ENCODE results near the gene TPSG1.
A peak's percentile ranks its signal among the peaks of the same experiment; 100 is the strongest.
"Not testable (repeated sequence)": the region's sequence is repeated elsewhere in the genome, so short reads cannot be mapped to it uniquely, and the experiment has no call there.

Gene TPSG1

DNA sequence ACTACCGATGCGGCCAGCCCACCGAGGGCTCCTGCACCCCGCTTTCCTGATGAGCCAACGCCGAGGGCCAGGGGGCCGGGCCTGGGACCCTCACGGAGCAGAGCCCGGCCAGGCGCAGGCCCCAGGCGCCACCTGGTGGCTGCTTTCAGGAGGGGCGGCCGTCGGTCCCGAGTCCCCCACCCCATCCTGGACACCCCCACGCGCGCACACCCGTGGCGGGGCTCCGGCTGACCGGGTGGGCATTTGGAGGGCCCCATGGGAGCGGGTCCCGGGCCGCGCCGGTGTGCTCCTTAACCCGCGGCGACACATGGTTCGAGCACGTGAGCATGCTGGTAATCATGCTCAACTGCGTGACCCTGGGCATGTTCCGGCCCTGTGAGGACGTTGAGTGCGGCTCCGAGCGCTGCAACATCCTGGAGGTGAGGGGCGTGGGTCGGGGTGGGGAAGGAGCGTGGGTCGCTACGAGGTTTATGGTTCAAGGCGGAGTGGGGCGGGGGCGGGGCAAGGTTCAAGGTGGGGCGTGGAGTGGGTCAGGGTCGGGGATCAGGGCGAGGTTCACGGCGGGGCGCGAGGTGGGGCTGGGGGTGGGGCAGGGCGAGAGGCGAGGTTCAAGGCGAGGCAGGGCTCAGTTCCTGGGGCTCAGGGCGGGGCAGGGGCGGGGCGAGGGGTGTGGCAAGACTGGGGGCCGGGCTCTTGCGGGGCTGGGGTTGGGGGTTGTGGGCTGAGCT lies 30.2 kb downstream of the TPSG1 start:
- peak; percentile 73 for DNase-seq

DNA sequence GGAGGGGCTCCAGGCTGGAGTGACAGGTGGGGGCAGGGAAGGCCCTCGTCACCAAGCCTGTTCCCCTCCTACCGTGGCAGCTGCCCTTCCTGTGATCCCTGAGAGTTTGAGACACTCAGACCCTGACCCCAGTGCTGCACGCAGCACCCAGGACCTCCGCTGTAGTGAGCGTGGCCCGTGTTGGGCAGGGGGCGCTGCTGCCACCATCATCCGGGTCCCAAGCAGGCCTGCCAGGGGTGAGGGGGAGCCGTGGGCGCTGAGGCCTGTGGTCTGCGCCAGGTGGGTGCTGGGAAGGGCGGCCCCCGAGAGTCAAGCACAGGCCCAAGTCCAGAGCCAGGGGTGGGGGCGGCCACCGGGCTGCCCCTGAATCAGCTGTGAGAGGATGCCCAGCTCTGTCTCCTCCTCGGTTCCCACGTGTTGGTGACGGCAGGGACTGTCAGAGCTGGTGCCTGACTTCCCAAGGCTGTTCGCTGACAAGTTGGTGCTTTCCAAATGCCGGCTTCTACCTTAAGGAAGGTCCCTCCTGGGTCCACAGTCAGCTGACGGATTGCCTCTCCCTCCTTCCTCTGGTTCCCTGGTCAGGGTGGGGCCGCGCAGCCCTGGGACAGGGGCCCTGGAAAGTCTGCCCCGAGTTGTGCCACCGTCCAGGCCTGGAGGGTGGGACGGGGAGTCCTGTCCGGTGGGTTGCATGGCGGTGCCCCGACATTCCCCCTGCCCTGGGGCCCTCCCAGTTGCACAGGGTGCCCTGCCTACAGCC lies 31.1 kb downstream of the TPSG1 start:
- no peak for DNase-seq

DNA sequence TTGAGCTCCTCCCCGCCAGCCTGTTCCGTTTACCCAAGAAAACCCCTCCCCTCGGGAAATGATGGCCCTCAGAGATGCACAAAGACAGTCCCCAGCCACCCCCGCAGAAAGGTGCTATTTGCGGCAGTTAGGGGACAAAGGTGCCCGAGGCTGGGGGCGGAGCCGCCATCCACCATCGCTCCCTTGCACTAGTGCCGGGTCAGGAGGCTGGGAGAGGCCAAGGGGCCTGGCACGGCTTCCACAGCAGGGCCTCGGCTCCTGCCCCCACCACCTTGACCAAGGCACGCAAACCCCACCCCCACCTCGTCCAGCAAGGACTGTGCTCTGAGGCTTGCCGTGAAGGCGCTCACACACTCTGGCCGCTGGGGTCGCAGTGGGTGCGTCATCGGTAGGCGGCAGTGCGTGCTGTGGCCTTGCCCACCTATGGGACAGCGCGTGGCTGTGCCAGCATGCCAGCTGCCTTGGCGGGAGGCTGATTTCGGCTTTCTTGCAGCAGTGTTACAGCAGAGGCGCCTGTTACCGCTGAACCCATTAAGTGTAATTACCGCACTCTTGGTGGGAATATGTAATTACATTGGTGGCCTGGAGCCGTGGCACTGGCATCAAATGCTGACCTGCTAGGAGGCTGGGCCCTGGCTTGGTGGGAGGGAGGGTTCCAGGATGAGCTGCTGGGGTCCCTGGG lies 31.8 kb downstream of the TPSG1 start:
- no peak for DNase-seq

DNA sequence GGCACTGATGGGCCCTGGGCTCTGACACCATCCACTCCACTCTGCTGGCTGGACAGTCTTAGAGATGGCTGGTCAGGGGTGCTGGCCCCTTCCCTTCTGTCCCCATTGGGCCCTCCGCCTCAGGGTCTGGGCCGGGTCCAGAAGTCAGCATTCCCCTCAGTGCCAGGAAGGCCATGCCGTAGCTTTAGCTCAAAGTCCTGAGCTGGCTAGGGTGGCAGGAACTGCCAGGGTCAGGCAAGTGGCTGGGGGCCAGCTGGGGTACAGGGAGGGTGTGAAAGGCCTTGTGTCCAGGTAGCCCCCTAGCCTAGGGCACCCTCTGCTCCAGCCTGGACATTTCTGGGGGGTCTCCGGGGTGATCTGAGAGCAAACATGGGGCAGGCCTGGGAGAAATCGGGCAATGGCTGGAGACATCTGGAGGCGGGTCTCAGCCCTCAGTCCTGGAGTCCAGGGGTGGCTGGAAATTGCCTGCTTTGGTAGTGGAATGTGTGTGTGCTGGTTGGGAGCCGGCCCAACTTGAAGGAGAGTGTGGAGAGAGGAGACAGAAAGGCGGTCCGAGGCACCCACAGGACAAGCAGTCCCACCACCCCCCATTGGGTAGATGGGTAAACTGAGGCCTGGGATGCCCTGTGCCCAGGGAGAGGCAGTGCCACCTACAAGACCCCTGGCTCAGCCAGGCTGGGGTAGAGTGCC lies 32.5 kb downstream of the TPSG1 start:
- DNase-seq, result no peak

DNA sequence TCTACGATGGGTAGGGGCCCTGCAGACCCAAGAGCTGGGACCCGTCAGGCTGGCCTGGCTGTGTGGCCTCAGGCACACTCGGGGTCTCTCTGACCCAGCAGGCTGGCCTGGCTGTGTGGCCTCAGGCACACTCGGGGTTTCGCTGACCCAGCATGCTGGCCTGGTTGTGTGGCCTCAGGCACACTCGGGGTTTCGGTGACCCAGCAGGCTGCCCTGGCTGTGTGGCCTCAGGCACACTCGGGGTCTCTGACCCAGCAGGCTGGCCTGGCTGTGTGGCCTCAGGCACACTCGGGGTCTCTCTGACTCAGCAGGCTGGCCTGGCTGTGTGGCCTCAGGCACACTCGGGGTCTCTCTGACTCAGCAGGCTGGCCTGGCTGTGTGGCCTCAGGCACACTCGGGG lies 34.3 kb downstream of the TPSG1 start:
- DNase-seq, result not testable (repeated sequence)

DNA sequence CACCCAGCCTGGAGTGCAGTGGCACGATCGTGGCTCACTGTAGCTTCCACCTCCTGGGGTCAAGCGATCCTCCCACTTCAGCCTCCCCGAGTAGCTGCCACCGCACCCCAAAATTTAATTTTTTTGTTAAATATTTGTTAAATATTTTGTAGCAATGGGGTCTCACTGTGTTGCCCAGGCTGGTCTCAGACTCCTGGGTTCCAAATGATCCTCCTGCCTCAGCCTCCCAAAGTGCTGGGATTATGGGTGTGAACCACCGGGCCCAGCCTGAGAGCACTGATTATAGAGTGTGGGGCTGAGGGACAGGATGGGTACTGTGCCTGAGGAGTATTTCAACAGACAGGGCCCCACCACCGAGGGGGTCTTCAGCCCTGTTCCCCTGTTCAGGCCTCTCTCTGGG lies 35.6 kb downstream of the TPSG1 start:
- DNase-seq, result no peak

DNA sequence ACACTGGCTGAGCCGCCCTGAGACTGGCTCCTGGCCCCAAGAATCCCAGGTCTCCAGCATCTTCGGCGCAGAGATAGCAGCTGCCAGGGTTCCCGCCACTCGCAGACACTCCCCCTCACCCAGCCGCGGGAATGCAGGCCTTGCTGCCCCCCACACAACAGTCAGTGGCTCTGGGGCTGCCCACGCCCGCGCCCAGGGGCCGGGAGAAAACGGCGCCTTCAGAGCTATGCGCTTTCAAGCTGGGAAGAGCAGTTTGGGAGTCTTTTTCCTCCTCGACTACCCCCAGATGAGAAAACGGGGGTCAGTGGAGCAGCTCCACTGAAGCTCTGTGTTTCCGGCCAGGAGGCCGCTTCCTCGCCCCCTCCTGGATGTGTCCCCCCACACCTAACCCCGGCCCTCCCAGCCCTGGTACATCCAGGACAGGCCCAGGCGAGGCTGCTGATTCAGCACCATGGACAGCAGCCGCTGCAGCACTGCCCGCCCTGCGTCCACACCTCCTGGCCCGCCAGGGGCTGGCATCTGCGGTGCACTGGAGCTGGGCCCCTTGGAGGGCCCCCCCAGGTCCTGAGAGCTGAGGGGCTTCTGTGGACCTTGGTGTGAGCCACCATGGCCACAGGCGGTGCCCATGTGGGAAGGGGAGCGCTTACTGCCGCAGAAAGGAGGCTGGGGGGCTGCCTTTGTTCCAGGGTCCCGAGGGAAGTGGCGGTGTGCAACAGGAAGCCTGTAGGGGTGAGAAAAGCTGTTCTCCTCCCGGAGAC lies 36.5 kb downstream of the TPSG1 start:
- peak; percentile 78 for DNase-seq

DNA sequence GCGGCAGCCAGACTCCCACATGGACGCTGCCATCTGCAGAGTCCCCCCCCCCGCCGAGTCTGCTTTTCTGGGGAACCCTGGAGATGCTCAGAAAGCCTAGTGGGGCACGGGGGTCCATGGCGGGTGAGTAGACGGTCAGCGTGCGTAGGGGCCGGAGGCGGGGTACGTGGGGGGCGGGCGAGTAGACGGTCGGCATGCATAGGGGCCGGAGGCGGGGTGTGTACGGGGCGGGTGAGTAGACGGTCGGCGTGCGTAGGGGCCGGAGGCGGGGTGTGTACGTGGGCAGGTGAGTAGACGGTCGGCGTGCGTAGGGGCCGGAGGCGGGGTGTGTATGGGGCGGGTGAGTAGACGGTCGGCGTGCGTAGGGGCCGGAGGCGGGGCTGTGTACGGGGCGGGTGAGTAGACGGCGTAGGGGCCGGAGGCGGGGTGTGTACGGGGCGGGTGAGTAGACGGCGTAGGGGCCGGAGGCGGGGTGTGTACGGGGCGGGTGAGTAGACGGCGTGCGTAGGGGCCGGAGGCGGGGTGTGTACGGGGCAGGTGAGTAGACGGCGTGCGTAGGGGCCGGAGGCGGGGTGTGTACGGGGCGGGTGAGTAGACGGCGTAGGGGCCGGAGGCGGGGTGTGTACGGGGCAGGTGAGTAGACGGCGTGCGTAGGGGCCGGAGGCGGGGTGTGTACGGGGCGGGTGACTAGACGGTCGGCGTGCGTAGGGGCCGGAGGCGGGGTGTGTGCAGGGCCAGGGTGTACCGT lies 39.4 kb downstream of the TPSG1 start:
- not testable (repeated sequence) for DNase-seq

DNA sequence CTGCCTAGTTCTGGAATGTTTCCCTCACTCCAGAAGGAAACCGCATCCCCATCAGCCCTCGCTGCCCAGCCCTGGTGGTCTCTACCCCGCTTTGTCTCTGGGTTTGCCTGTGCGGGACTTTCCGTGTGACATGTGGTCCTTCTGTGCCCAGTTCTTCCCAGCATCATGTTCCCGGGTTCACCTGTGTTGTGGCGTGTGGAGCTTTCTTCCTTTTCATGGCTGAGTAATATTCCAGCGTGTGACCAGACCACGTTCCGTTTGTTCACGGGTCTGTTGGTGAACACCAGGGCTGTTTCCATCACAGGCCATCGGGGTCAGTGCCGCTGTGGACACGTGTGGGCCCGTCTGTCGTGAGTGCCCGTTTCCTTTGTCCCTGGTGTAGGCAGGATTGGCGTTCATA lies 40.1 kb downstream of the TPSG1 start:
- no peak for DNase-seq

DNA sequence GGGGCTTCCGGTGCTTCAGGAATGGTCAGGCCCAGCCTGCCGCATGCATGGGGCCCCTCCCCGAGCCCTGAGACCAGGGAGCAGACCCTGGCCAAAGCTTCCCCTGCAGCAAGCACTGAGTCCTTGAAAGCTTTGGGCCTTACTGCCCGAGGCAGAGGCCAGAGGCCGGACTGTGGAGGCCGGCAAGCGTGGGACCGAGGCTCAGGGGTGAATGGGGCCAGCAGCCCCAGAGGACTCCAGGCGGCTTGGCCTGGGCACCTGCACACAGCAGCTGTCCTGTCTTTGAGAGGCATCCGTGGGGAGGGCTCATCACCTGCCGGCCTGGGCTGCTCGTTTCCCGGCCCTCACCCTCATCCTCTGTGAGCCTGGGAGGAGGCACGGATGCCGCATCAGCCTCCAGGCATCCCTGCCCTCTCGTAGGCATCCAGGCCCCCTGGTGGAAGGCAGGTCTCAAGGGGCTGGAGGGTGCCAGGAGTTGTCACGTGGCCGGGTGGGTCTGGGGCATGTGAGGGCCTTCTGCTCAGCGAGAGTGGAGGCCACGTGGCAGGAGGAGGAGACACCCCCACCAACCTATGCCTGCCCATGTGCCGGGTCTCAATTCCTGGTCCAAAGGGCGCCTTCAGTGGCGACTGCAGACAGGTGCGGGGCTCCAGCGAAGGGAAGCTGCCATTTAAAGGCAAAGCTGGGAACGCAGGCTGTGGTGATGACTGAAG lies 40.8 kb downstream of the TPSG1 start:
- no peak for DNase-seq

DNA sequence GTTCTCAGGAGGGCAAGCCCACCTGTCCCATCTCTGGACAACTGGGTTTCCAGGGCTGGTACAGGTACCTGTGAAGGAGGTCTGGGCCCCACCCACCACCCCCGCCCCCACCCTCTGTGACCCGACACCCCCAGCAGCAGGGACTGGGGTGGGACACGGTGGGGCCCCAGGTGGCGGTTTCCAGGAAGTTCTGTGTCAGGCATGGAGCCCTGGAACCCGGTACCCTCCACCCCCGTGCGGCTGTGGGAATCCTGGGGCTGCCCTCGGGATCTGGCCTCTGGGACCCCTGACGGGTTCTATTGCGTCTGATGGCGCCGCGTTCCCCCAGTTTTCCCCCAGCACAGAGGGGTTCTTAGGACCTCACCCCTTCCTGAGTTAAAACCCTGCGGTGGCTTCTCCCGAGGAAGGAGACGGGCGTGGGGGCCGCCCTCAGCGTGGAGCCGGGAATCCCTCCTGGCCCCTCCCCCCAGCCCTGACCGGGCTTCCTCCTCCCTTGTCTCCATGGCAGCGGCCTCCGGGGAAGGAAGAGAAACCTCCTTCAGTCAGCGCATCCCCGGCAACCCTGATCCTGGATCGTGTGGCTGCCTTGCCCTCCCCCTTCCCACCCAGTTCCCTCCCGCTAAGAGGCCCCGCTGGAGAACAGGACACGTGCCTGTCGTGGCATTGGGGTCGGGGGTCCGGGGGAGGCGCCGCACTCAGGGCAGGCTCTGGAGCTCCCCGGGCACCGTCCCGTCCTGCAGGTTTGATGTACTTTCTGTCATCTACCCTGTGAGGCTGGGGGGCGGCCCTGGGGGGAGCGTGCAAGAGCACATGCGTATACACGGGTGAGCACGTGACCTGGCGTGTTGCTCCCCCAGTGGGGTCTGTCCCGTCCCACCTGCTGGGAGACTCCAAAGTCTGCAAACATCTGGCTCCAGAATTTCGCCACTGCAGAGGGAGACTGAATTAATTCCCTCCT lies 41.8 kb downstream of the TPSG1 start:
- peak; percentile 79 for DNase-seq

DNA sequence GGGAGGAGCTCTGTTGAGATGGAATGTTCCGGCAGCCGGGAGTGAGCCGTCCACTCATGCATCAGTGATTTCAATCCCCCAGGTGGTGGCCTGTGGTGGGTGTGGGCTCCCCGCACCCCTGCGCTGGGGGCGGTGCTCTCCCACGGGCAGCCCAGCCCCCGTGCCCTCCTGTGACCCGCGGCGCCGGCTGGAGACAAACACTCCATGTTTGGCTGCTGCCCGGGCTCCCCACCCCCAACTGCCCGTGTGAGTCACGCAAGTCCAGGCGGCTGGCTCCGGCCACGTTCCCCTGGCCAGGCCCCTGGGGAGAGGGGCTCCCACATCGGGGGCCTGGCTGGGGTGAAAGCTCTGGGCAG lies 42.8 kb downstream of the TPSG1 start:
- peak; percentile 76 for DNase-seq

DNA sequence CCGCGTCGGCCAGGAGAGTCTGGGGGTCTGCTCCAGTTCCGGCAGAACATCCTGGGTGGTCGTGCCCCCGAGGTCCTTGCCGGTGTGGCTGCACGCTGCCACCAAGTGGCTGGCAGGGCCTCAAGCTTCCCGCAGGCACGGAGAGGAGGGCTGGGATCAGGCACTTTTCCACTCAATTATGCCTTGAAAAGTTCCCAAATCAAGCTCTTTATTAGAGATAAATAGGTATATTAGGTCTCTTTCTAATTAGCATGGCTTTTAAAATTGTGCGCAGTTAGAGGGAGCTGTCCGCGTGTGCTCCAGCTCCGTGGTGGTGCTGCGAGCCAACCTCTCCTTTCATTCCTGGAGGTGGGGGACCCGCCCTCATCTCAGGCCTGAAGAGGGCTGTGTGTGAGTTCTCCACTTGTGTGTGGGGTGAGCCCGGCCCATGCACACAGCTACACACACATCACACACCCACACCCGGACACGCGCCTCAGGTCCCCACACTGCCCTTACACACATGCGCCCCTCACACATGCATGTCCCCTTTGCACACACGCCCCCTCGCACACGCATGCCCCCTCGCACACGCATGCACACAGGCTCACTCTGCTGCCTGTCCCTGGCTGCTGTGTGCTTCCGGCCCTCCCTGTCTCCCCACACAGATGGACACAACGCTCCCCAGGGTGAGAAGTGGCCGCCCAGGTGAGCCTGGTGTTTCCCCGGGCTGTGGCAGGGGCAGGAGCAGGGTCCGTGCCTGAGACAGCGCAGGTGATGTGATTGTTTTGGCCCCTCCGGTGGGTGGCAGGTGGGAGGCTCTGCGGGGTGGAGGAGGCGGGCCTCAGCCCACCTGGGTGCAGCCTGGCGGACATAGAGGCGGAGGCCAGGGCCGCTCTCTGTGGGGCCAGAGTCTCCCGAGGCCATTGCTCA lies 43.4 kb downstream of the TPSG1 start:
- DNase-seq, result peak; percentile 76

DNA sequence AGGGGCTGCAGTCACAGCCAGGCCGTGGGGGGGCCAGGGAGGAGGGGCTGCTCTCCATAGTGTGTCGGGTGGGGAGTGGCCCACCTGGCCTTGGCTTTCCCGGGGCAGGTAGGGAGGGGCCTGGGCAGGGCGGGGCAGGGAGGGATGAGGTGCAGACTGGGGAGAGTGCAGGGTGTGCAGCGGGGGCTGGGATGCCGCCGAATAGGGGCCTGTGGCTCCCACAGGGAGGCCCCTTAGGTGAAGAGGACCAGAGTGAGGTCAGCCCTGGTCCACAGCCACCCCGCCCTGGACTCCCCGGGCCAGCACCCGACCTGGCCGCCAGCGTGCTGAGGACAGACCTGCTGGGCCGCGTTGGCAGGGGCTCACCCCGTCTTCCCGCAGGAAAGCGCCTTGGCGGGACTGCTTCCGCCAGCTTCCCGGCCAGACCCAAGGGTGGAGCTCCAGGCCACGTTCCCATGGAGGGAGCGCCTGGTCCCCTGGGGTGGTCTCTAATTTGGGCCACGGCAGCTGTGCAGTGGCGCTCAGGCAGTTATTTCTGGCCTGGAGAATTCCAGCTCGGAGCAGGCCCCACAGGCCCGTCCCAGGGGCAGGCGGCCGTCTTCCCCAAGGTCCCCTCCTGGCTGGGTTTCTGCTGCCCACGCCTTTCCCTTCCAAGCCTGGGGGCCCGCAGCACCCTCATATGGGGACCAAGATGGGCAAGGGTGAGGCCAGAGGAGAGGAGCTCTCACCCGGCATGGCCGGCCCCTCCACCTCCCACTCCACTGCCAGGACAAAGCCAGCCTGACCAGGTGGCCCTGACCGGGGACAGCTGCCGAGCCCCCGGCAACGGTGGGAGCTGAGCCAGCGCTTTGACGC lies 44.3 kb downstream of the TPSG1 start:
- no peak for DNase-seq

DNA sequence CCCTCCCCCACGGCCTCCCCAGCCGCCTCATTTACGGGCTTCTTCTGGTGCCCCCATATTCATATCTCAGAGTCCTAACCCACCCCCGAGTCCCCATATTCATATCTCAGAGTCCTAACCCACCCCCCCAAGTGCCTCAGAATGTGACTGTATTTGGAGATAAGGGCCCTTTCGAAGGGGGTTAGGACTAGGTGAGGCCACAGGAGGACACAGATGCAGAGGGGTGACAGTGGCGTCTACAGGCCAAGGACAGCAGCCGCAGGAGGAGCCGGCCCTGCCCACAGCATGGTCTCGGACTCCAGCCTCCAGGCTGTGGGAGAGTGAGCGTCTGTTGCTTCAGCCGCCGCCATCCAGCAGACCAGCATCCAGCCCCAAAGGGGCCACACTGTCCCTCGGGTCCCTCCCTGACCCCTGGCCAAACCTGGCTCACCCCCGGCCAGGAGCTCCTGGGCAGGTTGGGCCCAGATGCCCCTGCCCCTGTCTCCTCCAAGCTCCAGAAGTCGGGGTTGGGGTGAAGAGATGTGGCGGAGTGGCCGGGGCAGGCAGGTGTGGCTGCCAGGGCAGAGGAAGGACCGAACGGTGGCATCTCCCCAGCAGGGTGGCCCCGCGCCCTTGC lies 46.7 kb downstream of the TPSG1 start:
- DNase-seq, result no peak

DNA sequence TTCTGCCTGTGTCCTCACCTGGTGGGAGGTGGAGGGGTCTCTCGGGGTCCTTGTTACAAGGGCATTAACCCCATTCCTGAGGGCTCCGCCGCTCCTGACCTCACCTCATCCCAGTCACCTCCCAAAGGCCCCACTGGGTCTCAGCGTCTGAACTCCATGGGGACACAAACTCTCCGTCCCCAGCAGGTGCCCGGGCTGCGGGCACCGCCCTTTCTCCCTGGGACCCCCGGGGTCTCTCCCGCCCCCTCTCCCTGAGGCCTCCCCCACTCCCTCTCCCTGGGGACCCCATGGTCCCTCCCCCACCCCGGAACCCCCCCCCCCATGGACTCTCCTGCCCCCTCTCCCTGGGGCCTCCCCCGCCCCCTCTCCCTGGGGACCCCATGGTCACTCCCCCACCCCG lies 47.3 kb downstream of the TPSG1 start:
- DNase-seq, result no peak

DNA sequence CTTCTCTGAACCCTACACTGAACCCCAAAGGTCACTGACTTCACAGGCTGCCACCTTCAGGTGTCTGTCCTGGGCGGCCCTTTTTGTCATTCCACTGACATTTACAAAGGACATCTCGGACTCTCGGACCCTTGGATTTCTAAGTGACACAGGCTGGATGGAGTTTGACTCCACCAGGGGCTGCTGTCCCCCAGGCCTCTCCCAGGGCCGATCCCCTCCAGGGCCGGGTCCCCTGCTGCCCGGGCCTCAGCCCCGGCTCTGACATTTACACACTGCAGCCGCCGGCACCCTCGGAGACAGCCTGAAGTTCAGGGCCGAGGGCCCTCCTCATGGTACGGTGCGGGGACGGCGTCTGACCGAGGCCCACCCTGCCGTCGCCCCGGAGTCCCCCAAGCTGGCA lies 48.0 kb downstream of the TPSG1 start:
- no peak for DNase-seq

All from right kidney (tissue), 1 donor.